Panc1 (cell line): ENCODE measurements around the gene CHN1.

Source experiments
- POLR2AphosphoS5 ChIP-seq: IDR thresholded peaks from 2 replicates; pipeline ENCODE4 v1.6.1; 2012; ENCODE audit warnings: mild to moderate bottlenecking, low read depth, low read length, moderate library complexity
- SIN3A ChIP-seq: IDR thresholded peaks from 2 replicates; pipeline ENCODE4 v1.6.1; 2012; ENCODE audit warnings: low read depth, mild to moderate bottlenecking, low read length, moderate library complexity, borderline replicate concordance; ENCODE audit not compliant: insufficient read depth
- TCF7L2 ChIP-seq: IDR thresholded peaks from 2 replicates; pipeline ENCODE4 v1.6.1; 2011; ENCODE audit warnings: mild to moderate bottlenecking, low read depth, low read length, inconsistent platforms
- TF ChIP-seq, protein P1 (sequence below): fragments of 450-650 bp; IDR thresholded peaks from 2 replicates; pipeline ENCODE4 v1.5.1; 2017; ENCODE audit warnings: mild to moderate bottlenecking
- TF ChIP-seq, protein P2 (sequence below), 2 experiments: IDR thresholded peaks; 2 replicates each; pipeline ENCODE4 v1.6.1; 2011 to 2012; ENCODE audit warnings: low read depth in 2 of 2, control low read depth in 1 of 2, low read length in 1 of 2, mild to moderate bottlenecking in 1 of 2, moderate library complexity in 1 of 2; ENCODE audit not compliant: insufficient read depth in 1 of 2

DNA sequence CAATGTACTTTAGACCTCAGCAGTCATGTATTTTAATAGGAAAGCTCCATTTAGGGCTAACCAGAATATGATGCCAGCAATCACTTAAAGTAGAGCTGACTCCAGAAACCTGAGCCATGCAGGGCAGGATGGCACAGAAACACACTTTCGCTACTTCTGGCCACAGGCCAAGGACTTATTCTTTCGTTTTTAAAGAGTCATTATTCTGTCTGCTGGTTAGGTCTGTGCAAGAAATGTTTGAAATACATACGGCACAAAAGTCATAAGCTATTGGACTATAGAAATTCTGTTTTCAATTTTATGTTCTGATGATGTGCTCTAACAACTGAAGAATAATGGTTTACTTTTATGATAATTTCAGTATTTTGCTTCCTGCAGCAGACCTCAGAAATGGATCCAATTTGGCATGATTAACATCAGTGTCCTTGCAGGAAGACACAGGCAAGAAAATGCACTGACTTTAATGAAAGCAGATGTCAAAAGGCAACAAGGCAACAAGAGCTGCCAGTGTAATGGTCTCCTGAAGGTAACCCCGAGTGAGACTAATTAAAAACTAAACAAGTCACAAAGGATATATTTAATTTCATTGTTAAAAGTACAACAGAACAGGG, 126.5 kb downstream of the CHN1 start:
- TF ChIP-seq, protein P1, sequence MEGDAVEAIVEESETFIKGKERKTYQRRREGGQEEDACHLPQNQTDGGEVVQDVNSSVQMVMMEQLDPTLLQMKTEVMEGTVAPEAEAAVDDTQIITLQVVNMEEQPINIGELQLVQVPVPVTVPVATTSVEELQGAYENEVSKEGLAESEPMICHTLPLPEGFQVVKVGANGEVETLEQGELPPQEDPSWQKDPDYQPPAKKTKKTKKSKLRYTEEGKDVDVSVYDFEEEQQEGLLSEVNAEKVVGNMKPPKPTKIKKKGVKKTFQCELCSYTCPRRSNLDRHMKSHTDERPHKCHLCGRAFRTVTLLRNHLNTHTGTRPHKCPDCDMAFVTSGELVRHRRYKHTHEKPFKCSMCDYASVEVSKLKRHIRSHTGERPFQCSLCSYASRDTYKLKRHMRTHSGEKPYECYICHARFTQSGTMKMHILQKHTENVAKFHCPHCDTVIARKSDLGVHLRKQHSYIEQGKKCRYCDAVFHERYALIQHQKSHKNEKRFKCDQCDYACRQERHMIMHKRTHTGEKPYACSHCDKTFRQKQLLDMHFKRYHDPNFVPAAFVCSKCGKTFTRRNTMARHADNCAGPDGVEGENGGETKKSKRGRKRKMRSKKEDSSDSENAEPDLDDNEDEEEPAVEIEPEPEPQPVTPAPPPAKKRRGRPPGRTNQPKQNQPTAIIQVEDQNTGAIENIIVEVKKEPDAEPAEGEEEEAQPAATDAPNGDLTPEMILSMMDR, result no peak
- TF ChIP-seq POLR2AphosphoS5 (no peak), SIN3A (no peak), TCF7L2 (no peak)
- TF ChIP-seq, protein P2, sequence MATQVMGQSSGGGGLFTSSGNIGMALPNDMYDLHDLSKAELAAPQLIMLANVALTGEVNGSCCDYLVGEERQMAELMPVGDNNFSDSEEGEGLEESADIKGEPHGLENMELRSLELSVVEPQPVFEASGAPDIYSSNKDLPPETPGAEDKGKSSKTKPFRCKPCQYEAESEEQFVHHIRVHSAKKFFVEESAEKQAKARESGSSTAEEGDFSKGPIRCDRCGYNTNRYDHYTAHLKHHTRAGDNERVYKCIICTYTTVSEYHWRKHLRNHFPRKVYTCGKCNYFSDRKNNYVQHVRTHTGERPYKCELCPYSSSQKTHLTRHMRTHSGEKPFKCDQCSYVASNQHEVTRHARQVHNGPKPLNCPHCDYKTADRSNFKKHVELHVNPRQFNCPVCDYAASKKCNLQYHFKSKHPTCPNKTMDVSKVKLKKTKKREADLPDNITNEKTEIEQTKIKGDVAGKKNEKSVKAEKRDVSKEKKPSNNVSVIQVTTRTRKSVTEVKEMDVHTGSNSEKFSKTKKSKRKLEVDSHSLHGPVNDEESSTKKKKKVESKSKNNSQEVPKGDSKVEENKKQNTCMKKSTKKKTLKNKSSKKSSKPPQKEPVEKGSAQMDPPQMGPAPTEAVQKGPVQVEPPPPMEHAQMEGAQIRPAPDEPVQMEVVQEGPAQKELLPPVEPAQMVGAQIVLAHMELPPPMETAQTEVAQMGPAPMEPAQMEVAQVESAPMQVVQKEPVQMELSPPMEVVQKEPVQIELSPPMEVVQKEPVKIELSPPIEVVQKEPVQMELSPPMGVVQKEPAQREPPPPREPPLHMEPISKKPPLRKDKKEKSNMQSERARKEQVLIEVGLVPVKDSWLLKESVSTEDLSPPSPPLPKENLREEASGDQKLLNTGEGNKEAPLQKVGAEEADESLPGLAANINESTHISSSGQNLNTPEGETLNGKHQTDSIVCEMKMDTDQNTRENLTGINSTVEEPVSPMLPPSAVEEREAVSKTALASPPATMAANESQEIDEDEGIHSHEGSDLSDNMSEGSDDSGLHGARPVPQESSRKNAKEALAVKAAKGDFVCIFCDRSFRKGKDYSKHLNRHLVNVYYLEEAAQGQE (IDR thresholded peaks at IDR 0.05; ENCODE audit: insufficient read depth in 1 of 2, low read depth in 2 of 2, low read length in 1 of 2), result no peak
